Right lobe of liver (tissue), 6 donors: ENCODE measurements around the gene MBP. TPM values are rescaled to one million over a fixed set of nuclear protein-coding genes. Genes with fewer than 3 reads are reported as not detected.

Experiments used
- ATAC-seq, 4 donors: fragments of 200-7000 bp; cut with Tn5 transposase; one replicate each; pipeline ENCODE4 v1.9.1; 2020; ENCODE audit warnings: mild to moderate bottlenecking in 4 of 4, moderate library complexity in 4 of 4
- DNase-seq, 3 donors: peaks; one replicate each; pipeline ENCODE4 v3.0.0-alpha.2; 2020
- H3K27ac ChIP-seq, 3 donors: fragments of 200-600 bp; one replicate each; pipeline ENCODE4 v1.8.0; 2022
- H3K27me3 ChIP-seq, 2 donors: fragments of 200-600 bp; one replicate each; pipeline ENCODE4 v1.8.0; 2022
- H3K36me3 ChIP-seq, 4 donors: fragments of 200-600 bp; sonication (generic) in 1 of 4; one replicate each; pipeline versions ENCODE4 v1.5.1 to v1.8.0; 2017 to 2022; ENCODE audit warnings: control low read depth in 1 of 4
- H3K4me1 ChIP-seq, 4 donors: fragments of 200-600 bp; sonication (generic) in 1 of 4; one replicate each; pipeline versions ENCODE4 v1.5.1 to v1.8.0; 2017 to 2022; ENCODE audit warnings: control low read depth in 1 of 4
- H3K4me3 ChIP-seq, 3 donors: fragments of 200-600 bp; one replicate each; pipeline ENCODE4 v1.8.0; 2022
- H3K9me3 ChIP-seq, 4 donors: fragments of 200-600 bp; sonication (generic) in 1 of 4; one replicate each; pipeline versions ENCODE4 v1.5.1 to v1.8.0; 2017 to 2022; ENCODE audit warnings: control low read depth in 1 of 4
- POLR2A ChIP-seq: fragments of 450-650 bp; IDR thresholded peaks from one replicate; pipeline ENCODE4 v1.6.1; 2017; ENCODE audit warnings: antibody characterized with exemption, mild to moderate bottlenecking
- WGBS: methylation state at CpG from one replicate; pipeline ENCODE4 v1.1.6; 2018; ENCODE audit warnings: low coverage, low lambda C conversion rate; ENCODE audit not compliant: insufficient coverage; ENCODE audit errors: missing lambda C conversion rate; 5-methylcytosine and 5-hydroxymethylcytosine counted together
- intact Hi-C, 2 donors: fragments of 100-400 bp; cut with DNase I; formaldehyde crosslinking; loops; one replicate each; pipeline versions ENCODE4 v1.11.2 to v1.14.1; 2022
- total RNA-seq, 6 experiments: library from RNA; depleted of rRNA in 2 of 6; stranded (reverse); fragments of >200 nt in 2 of 6; fragmentation: NEBNext Ultra II Directional in 3 of 6; extraction: Animal tissue kit (Norgen Biotek cat#: 25700) in 3 of 6; gene quantifications; one replicate each; pipeline versions ENCODE4 v1.1.0 to v1.2.4, GENCODE V29; 2016 to 2023
- TF ChIP-seq, protein P1 (sequence below), 4 donors: fragments of 200-600 bp in 3 of 4; fragments of 450-650 bp in 1 of 4; IDR thresholded peaks; one replicate each; pipeline versions ENCODE4 v1.5.1 to v1.8.0; 2016 to 2022; ENCODE audit warnings: antibody characterized with exemption in 4 of 4, mild to moderate bottlenecking in 2 of 4
- donor health status: DM: no; HTN: yes; CAD: no.
- donor health status: DM: no; HTN: no; CAD: no.
- donor health status: DM: no; HTN: no; CAD: no.
- donor health status: DM: no; HTN: yes; CAD: no.
- donor health status: DM: no; HTN: yes; CAD: no.

MBP gene
- total RNA-seq, 6 experiments from 2014 or later = 24.0 to 40.8 (median 27.6) TPM

- Histone ChIP-seq H3K9me3 (no peaks in the 10 kb centered on the region), H3K4me3 (no peak overlapping the region), H3K36me3 (no peaks in the 10 kb centered on the region), H3K27ac (peak overlapping the region in 1 of 3 donors; percentile 81), H3K4me1 (peaks cover 0 to 28% (median 20%) of the 10 kb centered on the region in 4 donors), H3K27me3 (no peaks in the 10 kb centered on the region)
- no peak for ATAC-seq
- intact Hi-C loops = no loop called here
- DNase-seq = no peak
- 81% methylated on average over 3 of the region's 3 CpGs for WGBS
- no peak for TF ChIP-seq POLR2A
- TF ChIP-seq, protein P1, sequence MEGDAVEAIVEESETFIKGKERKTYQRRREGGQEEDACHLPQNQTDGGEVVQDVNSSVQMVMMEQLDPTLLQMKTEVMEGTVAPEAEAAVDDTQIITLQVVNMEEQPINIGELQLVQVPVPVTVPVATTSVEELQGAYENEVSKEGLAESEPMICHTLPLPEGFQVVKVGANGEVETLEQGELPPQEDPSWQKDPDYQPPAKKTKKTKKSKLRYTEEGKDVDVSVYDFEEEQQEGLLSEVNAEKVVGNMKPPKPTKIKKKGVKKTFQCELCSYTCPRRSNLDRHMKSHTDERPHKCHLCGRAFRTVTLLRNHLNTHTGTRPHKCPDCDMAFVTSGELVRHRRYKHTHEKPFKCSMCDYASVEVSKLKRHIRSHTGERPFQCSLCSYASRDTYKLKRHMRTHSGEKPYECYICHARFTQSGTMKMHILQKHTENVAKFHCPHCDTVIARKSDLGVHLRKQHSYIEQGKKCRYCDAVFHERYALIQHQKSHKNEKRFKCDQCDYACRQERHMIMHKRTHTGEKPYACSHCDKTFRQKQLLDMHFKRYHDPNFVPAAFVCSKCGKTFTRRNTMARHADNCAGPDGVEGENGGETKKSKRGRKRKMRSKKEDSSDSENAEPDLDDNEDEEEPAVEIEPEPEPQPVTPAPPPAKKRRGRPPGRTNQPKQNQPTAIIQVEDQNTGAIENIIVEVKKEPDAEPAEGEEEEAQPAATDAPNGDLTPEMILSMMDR (IDR thresholded peaks at IDR 0.05) = no peak
Observed at GRCh38 chr18:77105680-77106079, 26.9 kb downstream of the MBP start.

GRCh38 chr18:77105028-77105427, 27.6 kb downstream of the MBP start:
- Histone ChIP-seq H3K27ac (peak overlapping the region in 1 of 3 donors; percentile 81), H3K4me1 (peaks cover 0 to 28% (median 20%) of the 10 kb centered on the region in 4 donors), H3K9me3 (no peaks in the 10 kb centered on the region), H3K36me3 (no peaks in the 10 kb centered on the region), H3K4me3 (no peak overlapping the region), H3K27me3 (no peaks in the 10 kb centered on the region)
- ATAC-seq (peak in 1 of 4 donors; percentile 5), DNase-seq (no peak)
- TF ChIP-seq, protein P1 (IDR thresholded peaks at IDR 0.05) = no peak
- no peak for TF ChIP-seq POLR2A
- 59% methylated on average over 10 of the region's 10 CpGs for WGBS
- intact Hi-C loops = no loop called here

GRCh38 chr18:77103991-77104531, 28.5 kb downstream of the MBP start:
- Histone ChIP-seq H3K27ac (peak overlapping the region; percentile 64 to 81 (median 65)), H3K27me3 (no peaks in the 10 kb centered on the region), H3K9me3 (no peaks in the 10 kb centered on the region), H3K4me3 (no peak overlapping the region), H3K4me1 (peaks cover 0 to 28% (median 20%) of the 10 kb centered on the region in 4 donors), H3K36me3 (no peaks in the 10 kb centered on the region)
- TF ChIP-seq POLR2A = no peak
- TF ChIP-seq, protein P1 (IDR thresholded peaks at IDR 0.05) = no peak
- DNase-seq (peak in 1 of 3 donors; percentile 73), ATAC-seq (peak; percentile 73 to 87 (median 83))
- intact Hi-C loops = no loop called here
- WGBS = 23% methylated on average over 10 of the region's 11 CpGs

DNA sequence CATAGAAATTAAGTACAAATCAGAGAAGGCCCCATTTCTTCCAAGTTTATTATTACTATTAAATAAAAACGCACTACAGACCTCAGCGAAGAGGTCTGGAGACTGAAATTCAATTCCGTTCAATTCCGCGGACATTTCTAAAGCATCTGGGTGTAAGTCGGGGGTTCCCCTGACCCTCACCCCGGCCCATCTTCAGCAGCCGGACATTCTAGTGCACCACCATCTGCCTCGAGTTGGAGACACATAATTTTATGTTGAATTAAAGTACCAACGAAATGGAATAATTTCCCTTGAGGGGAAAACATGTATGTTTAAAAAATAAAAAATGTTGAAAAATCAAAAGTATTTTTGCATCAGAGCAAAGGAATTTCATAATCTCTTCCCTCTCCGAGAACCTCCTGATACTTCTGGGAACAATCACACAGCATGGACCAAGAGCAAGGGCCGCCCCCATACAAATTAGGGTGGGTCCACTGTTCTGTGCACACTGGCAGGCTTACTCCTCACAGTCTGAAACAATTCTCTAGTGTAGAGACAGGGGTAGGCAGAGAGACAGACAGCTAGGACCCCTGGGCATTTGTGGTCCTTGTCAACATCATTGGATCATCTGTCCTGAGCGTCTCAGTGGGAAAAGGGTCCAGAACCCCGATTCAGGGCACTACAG, 29.3 kb downstream of the MBP start:
- H3K36me3 ChIP-seq = no peaks in the 10 kb centered on the region
- peaks cover 0 to 28% (median 20%) of the 10 kb centered on the region in 4 donors for H3K4me1 ChIP-seq
- H3K9me3 ChIP-seq = no peaks in the 10 kb centered on the region
- peak overlapping the region; percentile 64 to 81 (median 65) for H3K27ac ChIP-seq
- no peak for ATAC-seq
- no peak overlapping the region for H3K4me3 ChIP-seq
- TF ChIP-seq, protein P1 (IDR thresholded peaks at IDR 0.05) = no peak
- no peak for TF ChIP-seq POLR2A
- WGBS = 69% methylated on average over 14 of the region's 14 CpGs
- no peak for DNase-seq
- no peaks in the 10 kb centered on the region for H3K27me3 ChIP-seq
- intact Hi-C loops = no loop called here
